Upper lobe of right lung (tissue), 1 donor: ENCODE results near the gene CH25H. TPM values are rescaled to one million over a fixed set of nuclear protein-coding genes. Genes with fewer than 3 reads are reported as not detected.

Experiments used
- ATAC-seq: fragments of 200-7000 bp; cut with Tn5 transposase; one replicate; pipeline ENCODE4 v1.9.1; 2020; ENCODE audit warnings: mild to moderate bottlenecking, moderate library complexity
- DNase-seq: peaks from one replicate; pipeline ENCODE4 v3.0.0-alpha.2; 2020
- H3K27ac ChIP-seq: fragments of 200-600 bp; one replicate; pipeline ENCODE4 v1.8.0; 2022
- H3K27me3 ChIP-seq: fragments of 200-600 bp; one replicate; pipeline ENCODE4 v1.8.0; 2022; ENCODE audit warnings: mild to moderate bottlenecking
- H3K36me3 ChIP-seq: fragments of 200-600 bp; one replicate; pipeline ENCODE4 v1.8.0; 2022
- H3K4me1 ChIP-seq: fragments of 200-600 bp; one replicate; pipeline ENCODE4 v1.8.0; 2022
- H3K4me3 ChIP-seq: fragments of 200-600 bp; one replicate; pipeline ENCODE4 v1.8.0; 2022; ENCODE audit warnings: mild to moderate bottlenecking
- H3K9me3 ChIP-seq: fragments of 200-600 bp; one replicate; pipeline ENCODE4 v1.8.0; 2022
- intact Hi-C: fragments of 100-400 bp; cut with DNase I; formaldehyde crosslinking; loops from one replicate; pipeline ENCODE4 v1.11.0; 2022
- total RNA-seq: library from RNA; stranded (reverse); fragmentation: NEBNext Ultra II Directional; extraction: Animal tissue kit (Norgen Biotek cat#: 25700); gene quantifications from one replicate; pipeline ENCODE4 v1.2.1, GENCODE V29; 2021
- TF ChIP-seq, protein P1 (sequence below): fragments of 200-600 bp; IDR thresholded peaks from one replicate; pipeline ENCODE4 v1.8.0; 2022; ENCODE audit warnings: antibody characterized with exemption
- donor health status: DM: no; HTN: yes; CAD: no; lungs with severe emphysema.

Gene CH25H
- total RNA-seq, 1 donor from 2014 or later, result 7.8 TPM

DNA sequence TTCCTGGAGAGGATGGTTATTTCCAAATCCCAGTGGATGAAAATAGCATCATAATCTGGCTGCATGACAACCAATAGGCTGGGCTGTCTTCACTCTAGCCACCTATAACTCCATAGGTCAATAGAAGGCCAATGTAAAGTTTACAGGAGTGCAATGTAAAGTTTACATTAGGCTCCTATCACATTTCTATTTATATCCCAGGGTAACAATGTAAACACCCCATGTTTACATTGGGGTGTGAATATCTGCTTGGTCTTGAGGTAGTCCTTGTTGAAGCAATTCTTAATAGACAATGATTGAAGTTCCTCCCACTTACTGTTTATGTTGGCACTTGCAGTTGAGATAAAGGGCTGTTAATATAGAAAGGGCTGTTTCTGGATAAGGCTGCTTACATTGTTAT is 21.5 kb downstream of the CH25H start:
- H3K4me1 ChIP-seq, result peaks cover 7% of the 10 kb centered on the region
- no peaks in the 10 kb centered on the region for H3K9me3 ChIP-seq
- H3K27me3 ChIP-seq, result no peaks in the 10 kb centered on the region
- H3K4me3 ChIP-seq, result no peak overlapping the region
- TF ChIP-seq, protein P1, sequence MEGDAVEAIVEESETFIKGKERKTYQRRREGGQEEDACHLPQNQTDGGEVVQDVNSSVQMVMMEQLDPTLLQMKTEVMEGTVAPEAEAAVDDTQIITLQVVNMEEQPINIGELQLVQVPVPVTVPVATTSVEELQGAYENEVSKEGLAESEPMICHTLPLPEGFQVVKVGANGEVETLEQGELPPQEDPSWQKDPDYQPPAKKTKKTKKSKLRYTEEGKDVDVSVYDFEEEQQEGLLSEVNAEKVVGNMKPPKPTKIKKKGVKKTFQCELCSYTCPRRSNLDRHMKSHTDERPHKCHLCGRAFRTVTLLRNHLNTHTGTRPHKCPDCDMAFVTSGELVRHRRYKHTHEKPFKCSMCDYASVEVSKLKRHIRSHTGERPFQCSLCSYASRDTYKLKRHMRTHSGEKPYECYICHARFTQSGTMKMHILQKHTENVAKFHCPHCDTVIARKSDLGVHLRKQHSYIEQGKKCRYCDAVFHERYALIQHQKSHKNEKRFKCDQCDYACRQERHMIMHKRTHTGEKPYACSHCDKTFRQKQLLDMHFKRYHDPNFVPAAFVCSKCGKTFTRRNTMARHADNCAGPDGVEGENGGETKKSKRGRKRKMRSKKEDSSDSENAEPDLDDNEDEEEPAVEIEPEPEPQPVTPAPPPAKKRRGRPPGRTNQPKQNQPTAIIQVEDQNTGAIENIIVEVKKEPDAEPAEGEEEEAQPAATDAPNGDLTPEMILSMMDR, result no peak
- intact Hi-C loops, result no loop called here
- DNase-seq (no peak), ATAC-seq (no peak)
- no peaks in the 10 kb centered on the region for H3K36me3 ChIP-seq
- no peak overlapping the region for H3K27ac ChIP-seq

DNA sequence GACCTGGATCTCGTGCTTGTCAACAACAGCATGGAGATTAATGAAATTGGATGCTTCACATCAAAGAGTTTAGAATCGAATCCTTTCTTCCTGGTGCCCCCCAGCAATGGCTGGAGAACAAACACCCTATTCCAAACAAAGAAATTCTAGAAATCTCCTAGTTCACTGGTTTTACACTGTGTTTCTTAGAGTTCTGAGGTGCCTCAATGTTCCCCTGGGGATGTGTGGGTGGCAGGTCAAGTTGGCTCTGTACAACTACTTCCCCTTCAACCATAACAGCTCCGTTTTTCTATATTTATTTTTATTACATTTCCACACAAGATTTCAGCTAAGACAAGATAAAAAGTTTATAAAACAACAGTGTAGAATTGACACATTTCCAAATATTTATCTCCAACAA is 22.5 kb downstream of the CH25H start:
- intact Hi-C loops, result no loop called here
- DNase-seq (no peak), ATAC-seq (no peak)
- Histone ChIP-seq H3K36me3 (no peaks in the 10 kb centered on the region), H3K4me1 (peaks cover 7% of the 10 kb centered on the region), H3K9me3 (no peaks in the 10 kb centered on the region), H3K27me3 (no peaks in the 10 kb centered on the region), H3K4me3 (no peak overlapping the region), H3K27ac (no peak overlapping the region)
- TF ChIP-seq, protein P1, result no peak

DNA sequence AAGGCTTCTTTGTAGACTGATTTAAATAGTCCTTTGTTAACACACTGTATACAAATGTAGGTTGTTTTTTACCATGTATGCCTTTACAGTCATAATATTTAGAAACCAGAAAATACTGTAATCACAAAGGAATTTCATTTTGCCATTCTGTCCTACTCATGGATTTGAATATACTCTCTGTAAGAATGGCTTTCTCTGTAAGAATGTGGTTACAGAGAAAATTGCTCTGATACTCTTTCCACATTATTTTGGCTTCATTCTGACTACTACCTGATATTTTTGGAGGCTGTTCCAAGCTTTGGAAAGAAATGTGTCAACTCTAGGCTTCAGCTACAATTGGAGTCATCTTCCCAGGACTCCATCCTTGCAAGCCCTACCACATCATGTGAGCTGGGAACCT is 23.5 kb downstream of the CH25H start:
- Histone ChIP-seq H3K27me3 (no peaks in the 10 kb centered on the region), H3K27ac (no peak overlapping the region), H3K4me1 (peaks cover 7% of the 10 kb centered on the region), H3K4me3 (no peak overlapping the region), H3K9me3 (no peaks in the 10 kb centered on the region), H3K36me3 (no peaks in the 10 kb centered on the region)
- TF ChIP-seq, protein P1, result no peak
- intact Hi-C loops, result no loop called here
- ATAC-seq, result no peak
- DNase-seq, result no peak

DNA sequence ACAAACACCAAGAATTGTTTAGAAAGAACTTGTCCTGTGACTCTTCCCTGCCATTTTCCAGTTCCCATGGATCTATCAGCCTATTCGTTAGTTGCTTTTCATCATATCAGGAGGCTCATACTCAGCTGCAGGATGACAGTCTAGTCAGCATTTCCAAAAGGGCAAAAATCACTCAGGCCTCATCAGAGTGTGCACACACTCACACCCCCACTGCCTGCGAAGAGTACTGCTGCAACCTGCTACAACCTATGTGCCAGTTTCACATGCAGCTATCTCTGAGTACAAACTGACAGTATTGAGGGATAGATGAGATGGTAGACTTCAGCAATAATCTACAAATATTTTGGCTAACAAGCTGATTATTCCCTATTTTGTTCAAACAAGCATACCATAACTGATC is 24.2 kb downstream of the CH25H start:
- no peaks in the 10 kb centered on the region for H3K36me3 ChIP-seq
- no peaks in the 10 kb centered on the region for H3K9me3 ChIP-seq
- no peak overlapping the region for H3K4me3 ChIP-seq
- DNase-seq, result no peak
- intact Hi-C loops, result no loop called here
- H3K4me1 ChIP-seq, result peaks cover 7% of the 10 kb centered on the region
- H3K27me3 ChIP-seq, result no peaks in the 10 kb centered on the region
- TF ChIP-seq, protein P1, result no peak
- no peak overlapping the region for H3K27ac ChIP-seq
- ATAC-seq, result no peak

DNA sequence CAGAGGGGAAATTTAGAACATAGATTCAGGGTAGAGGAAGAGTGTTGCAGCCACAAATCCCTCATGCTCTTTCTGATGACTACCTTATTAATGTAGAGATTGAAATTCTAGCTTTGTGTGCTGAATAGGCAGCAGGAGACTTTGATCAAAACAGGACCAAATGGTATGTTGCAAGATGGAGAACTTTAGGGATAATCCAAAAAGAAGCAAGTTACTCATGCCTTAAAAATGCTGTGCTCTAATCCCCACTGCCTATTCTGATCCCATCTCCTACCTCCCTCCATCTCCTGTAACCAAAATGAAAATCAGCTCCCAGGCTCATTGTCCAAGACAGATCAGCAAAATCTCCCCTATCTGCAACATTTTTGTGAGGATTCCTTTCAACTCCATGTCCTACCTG is 31.3 kb downstream of the CH25H start:
- Histone ChIP-seq H3K27me3 (no peaks in the 10 kb centered on the region), H3K4me3 (no peak overlapping the region), H3K36me3 (no peaks in the 10 kb centered on the region), H3K27ac (no peak overlapping the region), H3K9me3 (no peaks in the 10 kb centered on the region), H3K4me1 (no peaks in the 10 kb centered on the region)
- intact Hi-C loops, result no loop called here
- TF ChIP-seq, protein P1, result no peak
- no peak for ATAC-seq
- no peak for DNase-seq

DNA sequence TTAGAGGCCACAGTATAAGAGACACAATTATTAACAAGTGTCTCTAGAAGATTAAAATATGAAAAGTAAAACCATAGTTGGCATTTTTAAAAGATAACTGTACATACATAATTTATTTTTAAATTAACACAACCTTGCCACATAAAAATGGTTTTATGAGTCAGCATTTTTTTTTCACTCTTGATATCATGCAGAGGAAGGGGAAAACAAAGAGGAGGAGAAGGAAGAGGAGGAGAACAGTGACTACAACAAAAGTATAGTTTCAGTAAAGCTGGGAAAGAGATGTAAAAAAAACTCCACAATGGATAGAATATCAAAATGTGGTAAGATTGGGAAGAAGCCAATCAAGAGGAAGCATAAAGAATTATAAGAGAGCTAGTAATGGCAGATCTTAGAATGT is 34.0 kb downstream of the CH25H start:
- TF ChIP-seq, protein P1, result no peak
- no peaks in the 10 kb centered on the region for H3K27me3 ChIP-seq
- H3K27ac ChIP-seq, result no peak overlapping the region
- intact Hi-C loops, result no loop called here
- no peak overlapping the region for H3K4me3 ChIP-seq
- H3K9me3 ChIP-seq, result no peaks in the 10 kb centered on the region
- H3K36me3 ChIP-seq, result no peaks in the 10 kb centered on the region
- ATAC-seq (no peak), DNase-seq (no peak)
- H3K4me1 ChIP-seq, result no peaks in the 10 kb centered on the region
